Limb (tissue), 2 donors: Measurements from ENCODE around the gene DDR1.
"Not testable (repeated sequence)": the region's sequence is repeated elsewhere in the genome, so short reads cannot be mapped to it uniquely, and the experiment has no call there.

ENCODE experiments used
- DNase-seq, 2 donors: peaks; one replicate each; pipeline ENCODE4 v3.0.0-alpha.2; 2016; ENCODE audit errors: extremely low spot score in 2 of 2

Gene DDR1

DNA sequence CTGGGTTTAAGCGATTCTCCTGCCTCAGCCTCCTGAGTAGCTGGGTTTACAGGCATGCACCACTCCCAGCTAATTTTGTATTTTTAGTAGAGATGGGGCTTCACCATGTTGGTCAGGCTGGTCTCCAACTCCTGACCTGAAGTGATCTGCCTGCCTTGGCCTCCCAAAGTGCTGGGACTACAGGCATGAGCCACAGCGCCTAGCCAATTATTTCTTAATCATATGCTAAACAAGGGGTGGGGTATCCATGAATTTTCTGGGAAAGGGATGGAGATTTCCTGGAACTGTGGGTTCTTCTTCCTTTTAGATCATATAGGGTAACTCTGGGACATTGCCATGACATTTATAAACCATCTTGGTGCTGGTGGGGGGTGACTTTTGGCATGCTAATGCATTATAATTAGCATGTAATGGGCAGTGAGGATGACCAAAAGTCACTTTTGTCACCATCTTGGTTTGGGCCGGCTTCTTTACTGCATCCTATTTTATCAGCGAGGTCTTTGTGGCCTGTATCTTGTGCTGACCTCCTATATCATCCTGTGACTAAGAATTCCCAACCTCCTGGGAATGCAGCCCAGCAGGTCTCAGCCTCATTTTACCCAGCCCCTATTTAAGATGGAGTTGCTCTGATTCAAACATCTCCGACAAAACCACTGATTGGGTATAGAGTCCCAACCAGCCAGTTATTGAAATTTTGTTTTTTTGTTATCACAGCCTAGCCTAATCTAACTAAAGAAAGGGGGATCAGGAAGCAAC lies 29.9 kb upstream of the DDR1 start:
- DNase-seq = no peak

DNA sequence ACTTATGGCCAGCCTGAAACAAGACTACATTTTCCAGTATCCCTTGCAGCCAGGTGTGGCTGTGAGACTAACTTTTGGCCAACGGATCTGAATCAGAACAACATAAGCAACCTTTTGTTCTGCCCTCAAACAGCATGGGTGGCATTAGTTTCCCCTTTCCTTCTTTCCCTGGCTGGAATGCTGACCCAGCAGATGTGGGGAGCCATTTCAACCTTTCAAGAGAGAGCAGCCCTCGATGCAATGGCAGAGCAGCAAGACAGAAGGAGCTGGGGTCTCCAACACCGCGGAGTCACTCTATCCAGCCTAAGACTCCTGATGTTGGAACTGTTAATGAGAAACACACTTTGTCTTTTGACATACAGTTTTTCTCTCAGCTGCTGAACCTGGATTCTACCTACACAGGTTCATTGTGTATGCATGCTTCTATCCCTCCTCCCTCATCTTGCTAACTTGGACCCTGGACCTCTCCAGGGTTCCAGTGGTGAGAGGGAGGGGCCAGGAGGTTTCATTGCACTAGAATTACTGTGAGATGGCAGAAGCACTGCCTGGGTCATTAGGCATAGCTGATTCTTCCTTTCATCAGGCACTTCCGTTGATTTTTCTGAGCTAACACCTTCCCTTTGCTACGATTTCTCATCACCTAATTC lies 28.8 kb upstream of the DDR1 start:
- DNase-seq = no peak

DNA sequence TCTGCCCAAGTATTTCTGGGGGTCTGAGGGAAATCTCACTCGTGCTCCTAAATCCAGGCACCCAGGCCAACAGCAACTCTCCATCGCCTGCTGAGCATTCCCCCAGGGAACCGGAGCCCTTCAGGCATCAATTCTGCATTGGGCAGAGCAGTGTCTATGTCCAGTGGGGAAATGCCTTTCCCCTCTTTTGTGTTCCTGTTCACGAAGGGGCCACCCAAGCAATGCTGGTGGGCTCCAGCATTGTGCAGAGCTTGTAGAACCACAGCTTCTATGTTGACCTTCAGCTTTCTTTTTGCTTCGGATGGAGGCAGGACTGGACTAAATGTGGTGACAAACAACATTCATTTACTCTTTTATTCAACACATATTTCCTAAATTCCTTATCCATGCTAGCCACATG lies 27.2 kb upstream of the DDR1 start:
- no peak for DNase-seq

DNA sequence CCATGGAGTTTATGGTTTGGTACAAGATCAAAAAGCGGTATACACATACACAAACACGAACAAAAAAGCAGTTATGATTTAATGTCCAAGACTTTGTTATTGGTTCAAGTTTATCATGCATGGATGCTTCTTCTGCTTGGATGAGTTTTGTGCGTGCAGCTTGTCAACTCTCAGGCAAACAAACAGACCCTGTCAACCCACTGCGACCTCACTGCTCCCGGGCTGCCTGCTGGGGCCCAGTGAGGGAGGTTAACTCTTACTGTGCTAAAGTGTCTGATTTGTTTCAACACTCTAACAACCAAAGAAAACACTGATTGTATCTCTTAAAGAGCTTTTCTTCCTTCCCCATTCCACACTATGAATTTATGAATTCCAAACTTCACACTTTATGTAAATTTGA lies 26.8 kb upstream of the DDR1 start:
- no peak for DNase-seq

DNA sequence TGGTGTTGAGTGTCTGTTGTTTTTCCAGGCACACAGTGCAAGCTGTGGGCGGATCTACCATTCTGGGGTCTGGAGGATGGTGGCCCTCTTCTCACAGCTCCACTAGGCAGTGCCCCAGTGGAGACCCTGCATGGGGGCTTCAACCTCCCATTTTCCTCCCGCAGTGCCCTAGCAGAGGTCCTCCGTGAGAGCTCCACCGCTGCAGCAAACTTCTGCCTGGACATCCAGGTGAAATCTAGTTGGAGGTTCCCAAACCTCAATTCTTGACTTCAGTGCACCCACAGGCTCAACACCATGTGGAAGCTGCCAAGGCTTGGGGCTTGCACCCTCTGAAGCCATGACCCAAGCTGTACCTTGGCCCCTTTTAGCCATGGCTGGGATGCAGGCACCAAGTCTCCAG lies 24.6 kb upstream of the DDR1 start:
- not testable (repeated sequence) for DNase-seq

DNA sequence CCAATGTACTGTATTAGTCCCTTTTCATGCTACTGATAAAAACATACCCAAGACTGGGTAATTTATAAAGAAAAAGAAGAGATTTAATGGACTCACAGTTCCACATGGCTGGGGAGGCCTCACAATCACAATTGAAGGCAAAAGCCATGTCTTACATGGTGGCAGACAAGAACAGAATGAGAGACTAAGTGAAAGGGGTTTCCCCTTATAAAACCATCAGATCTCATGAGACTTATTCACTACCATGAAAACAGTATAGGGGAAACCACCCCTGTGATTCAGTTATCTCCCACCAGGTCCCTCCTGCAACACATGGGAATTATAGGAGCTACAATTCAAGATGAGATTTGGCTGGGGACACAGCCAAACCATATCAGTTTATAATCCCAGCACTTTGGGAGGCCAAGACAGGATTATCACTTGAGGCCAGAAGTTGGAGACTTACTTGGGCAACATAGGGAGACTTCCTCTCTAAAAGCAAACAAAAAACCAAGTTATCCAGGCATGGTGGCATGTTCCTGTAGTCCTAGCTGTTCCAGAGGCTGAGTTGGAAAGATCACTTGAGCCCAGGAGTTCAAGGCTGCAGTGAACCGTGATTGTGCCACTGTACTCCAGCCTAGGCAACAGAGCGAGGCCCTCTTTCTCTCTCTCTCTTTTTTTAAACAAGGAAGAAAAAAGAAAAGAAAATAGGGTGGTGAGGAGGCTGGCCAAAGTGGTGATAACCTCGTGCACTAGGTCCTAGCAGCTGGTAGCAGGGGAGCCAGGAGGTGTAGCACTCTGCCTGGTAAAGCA lies 22.9 kb upstream of the DDR1 start:
- no peak for DNase-seq

DNA sequence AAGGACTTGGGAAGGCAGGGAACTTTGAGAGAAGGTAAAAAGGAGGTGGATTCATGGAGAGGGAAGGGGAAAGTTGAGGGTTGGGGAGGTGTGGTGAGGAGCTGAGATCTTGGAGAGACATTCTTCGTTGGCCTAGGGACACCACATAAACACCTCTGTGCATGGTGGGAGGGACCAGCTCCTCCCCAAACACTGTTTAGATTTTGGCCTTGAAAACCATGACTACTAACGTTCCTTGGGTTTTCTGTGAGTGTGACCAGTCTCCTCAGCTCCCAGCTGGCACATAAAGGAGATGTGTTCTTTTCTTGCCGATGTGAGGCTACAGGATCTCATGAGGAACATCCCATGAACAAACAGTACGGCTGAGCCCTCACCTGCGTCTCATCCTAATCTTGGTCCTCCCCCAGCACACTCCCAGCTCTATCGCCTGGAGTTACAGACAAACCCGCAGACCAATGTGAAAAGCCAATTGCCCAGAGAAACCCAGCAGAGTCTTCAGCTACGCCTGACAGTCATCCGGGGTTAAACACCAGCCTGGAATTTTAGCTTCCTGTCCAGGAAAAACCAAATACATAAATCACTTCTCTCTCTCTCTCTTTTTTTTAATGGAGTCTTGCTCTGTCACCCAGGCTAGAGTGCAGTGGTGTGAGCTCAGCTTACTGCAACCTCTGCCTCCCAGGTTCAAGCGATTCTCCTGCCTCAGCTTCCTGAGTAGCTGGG lies 22.0 kb upstream of the DDR1 start:
- no peak for DNase-seq

DNA sequence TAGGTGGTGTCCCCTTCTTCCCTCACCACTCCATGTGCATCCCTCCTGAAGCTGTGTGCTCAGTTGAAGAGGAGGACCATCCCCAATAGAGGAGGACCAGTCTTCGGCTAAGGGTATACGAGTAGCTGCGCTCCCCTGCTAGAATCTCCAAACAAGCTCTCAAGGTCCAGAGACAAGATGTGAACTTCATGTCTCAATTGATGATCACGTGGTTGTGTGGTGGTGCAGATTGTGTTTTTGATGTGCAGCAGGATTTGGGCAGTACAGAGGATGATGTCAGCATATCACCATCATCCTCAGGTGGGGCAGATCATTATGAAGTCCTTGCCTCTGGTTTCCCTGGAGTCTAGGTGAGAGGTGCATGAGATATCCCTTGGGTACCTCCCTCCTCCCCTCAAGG lies 20.0 kb upstream of the DDR1 start:
- no peak for DNase-seq

DNA sequence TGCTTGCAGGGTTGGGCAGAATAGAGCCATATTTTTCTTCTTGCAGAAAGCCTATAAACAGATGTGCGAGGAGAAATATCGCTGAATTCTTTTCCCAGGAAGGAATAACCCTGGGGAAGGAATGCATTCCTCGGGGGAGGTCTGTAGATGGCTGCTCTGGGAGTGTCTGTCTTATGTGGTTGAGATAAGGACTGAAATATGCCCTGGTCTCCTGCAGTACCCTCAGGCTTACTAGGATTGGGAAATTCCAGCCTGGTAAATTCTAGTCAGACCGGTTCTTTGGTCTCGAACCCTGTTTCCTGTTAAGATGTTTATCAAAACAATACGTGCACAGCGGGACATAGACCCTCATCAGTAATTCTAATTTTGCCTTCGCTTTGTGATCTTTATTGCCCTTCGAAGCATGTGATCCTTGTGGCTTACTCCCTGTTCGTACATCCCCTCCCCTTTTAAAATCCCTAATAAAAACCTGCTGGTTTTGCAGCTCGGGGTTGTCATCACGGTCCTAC lies 15.0 kb upstream of the DDR1 start:
- DNase-seq = not testable (repeated sequence)

DNA sequence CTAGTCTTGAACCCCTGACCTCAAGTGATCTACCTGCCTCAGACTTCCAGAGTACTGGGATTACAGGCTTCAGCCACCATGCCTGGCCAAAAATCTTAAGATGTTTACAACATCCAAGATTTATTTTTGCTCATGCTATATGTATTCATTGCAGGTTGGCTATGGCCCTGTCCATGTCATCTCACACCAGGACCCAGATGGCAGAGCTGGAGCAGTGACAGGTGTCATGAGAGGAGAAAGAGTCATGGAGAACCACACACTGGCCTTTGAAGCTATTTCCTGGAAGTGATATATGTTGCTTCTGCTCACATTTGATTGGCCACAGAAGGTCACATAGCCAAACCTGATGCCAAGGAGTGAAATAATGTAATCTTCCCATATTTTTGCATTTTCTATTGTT lies 13.8 kb upstream of the DDR1 start:
- DNase-seq = no peak

DNA sequence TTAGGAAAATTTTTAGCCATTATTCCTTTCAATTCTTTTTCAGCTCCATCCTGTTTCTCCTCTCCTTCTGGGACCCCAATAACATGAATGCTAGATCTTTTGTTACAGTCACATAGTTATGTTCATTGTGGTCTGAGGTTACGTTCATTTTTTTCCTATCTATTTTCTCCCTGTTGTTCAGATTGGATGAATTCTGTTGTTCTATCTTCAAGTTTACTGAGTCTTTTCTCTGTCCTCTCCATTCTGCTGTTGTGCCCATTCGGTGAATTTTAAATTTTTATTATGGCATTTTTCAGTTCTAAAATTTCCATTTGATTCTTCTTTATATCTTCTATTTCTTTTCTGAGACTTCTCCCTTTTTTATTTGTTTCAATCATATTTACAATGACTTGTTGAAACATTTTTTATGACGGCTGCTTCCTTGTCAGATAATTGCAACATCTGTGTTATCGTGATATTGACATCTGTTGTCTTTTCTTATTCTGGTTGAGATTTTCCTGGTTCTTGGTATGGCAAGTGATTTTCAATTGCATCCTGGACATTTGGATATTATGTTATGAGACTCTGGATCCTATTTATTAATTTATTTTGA lies 12.6 kb upstream of the DDR1 start:
- no peak for DNase-seq

DNA sequence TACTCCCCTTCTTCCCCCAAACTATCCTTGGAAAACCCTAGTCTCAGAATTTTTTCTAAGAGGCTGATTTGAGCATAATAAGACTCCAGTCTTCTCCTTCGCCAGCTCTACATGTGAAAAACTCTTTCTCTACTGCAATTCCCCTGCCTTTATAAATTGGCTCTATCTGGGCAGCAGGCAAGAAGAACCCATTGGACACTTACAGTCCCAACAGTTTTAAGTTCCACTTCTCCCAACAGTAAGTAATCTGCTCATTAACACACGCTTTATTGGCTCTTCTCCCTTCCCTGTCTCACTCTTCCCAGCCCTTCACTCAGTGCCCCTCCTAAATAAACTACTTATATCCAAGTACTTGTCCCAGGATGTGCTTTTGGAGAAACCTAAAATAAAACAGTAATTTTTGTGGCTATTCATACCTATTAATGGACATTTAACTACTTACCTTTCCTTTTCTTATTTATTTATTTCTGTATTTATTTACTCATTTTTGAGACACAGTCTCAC lies 11.1 kb upstream of the DDR1 start:
- DNase-seq = no peak

DNA sequence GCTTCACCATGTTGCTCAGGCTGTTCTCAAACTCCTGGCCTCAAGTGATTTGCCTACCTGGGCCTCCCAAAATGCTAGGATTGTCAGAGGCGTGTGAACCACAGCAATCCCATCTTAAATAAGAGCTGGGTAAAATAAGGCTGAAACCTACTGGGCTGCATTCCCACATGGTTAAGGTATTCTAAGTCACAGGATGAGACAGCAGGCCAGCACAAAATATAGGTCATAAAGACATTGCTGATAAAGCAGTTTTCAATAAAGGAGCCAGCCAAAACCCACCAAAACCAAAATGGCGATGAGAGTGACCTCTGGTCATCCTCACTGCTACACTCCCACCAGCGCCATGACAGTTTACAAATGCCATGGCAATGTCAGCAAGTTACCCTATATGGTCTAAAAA lies 10.5 kb upstream of the DDR1 start:
- not testable (repeated sequence) for DNase-seq

DNA sequence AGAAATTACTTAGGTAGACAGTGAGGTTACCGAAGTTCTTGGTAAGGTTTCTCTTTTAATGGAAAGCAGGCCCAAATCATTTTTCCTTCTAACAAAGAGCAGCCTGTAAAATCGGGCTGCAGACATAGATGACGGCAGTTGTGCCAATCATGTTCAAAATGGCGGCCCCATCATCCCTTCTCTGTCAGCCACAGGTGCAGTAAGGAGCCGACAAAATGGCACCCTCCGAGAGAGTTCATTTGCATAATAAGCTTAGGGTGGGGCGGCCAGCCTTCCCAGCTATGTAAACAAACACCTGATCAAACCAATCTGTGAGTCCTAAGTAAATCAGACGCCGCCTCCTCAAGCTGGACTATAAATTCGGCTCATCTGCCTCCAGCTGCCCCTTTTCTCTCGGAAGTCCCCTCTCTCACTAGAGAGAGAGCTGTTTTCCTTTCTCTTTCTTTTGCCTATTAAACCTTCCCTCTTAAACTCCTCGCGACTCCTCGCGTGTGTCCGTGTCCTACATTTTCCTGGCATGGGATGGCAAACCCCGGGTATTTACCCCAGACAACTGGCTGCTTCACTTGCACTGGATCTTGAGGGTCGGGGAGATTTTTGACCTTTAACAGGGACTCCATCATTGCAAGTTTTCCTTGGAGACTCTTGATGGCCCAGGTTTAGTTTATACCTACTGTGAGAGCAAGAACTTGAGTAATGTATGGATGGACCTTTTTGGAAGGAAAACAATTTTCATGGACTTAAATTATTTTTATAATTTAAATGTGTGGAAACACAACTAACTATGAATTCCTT lies 8.9 kb upstream of the DDR1 start:
- no peak for DNase-seq

DNA sequence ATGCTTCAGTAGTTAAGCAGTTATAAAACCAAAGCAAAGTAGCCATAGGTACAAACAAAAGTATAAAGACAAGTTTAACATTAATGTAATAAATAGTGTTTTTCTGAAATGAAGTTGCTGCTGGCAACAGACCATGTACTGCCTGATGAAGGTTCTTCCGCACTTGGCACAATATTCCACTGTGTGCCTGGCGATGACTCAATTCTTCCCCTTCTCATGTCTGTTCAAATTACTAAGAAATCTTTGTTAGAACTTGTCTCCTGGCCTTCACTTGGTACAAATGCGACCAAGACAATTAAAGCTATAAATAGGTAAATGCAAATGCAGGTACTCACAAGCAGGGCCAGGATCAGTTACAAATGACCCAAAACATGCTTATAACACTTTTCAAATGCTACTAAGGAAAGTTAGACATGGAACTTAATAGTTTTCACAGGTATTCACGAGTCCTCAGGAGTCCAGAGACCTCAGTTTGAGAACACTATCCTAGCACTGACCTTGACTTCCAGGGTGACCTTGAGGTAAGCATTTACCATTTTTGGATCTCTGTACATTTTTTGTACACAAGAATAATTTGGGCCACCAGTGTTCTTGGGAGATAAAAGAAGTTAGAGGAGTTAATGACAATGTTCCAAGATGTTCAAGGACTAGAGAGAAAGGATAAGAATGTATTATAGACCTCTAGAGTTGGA lies 8.1 kb upstream of the DDR1 start:
- DNase-seq = no peak

DNA sequence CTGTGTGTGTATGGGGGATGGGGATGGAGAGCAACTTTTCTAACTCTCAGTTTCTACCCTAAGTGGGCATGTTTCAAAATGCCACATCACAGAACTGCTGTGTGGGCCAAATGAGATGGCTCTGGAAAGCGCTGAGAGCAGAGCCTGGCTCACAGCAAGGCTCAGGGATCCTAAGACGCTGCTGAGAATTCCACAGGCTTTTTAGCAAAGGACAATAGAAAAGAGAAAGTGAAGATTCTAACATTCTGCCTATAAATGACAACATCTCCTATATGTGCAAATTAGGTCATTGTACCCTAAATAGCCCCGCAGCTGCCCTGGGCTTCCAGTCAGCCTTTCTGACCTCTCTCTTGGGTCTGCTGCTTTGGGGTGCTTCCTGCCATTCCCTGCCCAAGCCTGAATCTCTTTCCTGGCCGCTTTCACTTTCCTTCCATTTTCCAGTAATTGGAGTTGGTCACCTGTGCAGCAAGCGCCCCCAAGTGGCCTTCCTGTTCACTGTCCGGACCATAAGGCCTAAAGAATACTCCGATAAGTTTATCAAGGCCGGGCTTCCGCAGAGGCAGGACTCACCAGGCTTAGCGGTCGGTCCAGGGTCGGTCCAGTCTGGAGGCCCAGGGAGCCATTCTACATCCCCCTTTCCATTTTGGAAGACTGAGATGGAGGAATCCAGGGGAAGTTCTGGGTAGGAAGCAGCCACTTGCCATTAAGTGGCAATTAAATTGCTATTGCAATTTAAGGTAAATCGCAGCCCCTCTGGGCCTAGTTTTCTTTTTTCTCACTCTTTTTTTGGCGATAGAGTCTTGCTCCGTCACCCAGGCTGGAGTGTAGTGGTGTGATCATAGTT lies 6.7 kb upstream of the DDR1 start:
- peak; percentile 88 to 91 for DNase-seq

DNA sequence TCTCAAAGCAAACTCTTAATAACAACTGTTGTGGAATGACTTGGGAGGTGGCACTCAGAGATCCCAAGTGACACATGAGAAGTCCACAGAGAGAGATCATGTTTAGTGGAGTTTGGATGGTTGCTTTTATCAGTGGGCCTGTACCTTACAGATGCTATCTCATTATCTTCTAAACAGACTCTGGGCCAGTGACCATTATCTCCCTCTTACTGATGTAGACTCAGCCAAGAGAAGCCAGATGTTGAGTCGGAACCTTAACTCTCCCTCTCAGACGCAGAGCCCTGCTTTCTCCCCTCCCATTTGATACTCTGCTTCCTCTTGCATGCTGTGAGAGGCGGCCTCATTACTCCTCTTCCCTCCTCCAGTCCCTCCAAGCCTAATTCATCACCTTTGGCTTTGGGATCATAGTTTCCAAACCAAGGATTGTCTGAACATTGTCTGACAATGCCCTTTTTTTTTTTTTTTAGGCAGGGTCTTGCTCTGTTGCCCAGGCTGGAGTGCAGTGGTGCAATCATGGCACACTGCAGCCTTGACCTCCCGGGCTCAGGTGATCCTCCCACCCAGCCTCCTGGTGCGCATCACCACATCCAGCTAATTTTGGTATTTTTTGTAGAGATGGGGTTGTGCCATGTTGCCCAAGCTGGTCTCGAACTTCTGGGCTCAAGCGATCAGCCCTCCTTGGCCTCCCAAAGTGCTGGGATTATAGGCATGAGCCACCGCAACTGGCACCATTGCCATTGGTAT lies 4.5 kb upstream of the DDR1 start:
- no peak for DNase-seq

DNA sequence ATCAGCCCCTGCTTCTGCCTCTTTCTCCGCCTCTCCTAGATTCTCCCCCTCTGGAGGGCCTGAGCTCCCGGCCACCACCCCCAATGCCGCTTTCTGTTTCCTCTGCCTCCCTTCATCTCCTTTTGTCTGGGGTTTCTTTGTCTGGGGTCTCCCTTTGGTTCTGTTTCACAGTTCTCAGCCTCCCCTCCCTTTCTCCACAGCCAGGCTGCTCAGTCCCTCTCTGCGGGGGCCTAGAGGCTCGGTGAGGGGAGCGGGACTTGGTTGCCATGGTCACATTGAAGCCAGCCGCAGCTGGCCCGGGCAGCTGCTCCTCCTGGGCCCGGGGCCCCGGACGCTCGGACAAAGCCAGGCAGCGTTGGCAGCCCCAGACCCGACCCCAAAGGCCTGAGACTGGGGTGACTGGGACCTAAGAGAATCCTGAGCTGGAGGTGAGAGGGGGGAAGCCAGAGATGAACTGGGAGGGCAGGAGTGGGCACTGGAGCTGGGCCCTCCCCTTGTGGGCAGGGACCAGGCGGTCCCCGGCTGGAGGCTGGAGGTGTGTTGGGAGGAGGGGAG lies 3.5 kb upstream of the DDR1 start:
- DNase-seq = peak in 1 of 2 donors; percentile 80
